ENCODE measurements around the gene CASK. TPM values are rescaled to one million over a fixed set of nuclear protein-coding genes. Genes with fewer than 3 reads are reported as not detected.
A peak's percentile ranks its signal among the peaks of the same experiment; 100 is the strongest.

The CASK gene
- total and polyA plus RNA-seq, 7 experiments from 2014 or later: 5.6 to 72.4 (median 43.5) TPM

GRCh38 chrX:41666251-41666650 lies 257.1 kb downstream of the CASK start:
- Mint-ChIP-seq H3K36me3 (peaks cover 0 to 40% (median 20%) of the 10 kb centered on the region in 5 donors), H3K4me3 (peak overlapping the region in 1 of 10 donors; percentile 28), H3K27me3 (no peaks in the 10 kb centered on the region), H3K27ac (peak overlapping the region in 1 of 9 donors; percentile 65), H3K4me1 (peaks cover 0 to 34% (median 13%) of the 10 kb centered on the region in 7 donors), H3K9me3 (no peaks in the 10 kb centered on the region)
- ChIA-PET CTCF (no interaction called here), POLR2A (interaction anchor here (0.8 kb wide), 1 partner anchor 63 kb away, joined by 3 read pairs; no protein-coding TSS in a partner anchor)
- Histone ChIP-seq H3K4me3 (ENCODE audit: low read length) (no peak overlapping the region), H3K27ac (ENCODE audit: low read depth, low read length) (no peak overlapping the region), H3K4me1 (ENCODE audit: control insufficient read depth in 2 of 2, insufficient read depth in 2 of 2, low read length in 2 of 2) (no peaks in the 10 kb centered on the region), H3K27me3 (ENCODE audit: control insufficient read depth in 2 of 2, insufficient read depth in 2 of 2, low read length in 2 of 2) (no peaks in the 10 kb centered on the region), H3K36me3 (ENCODE audit: control insufficient read depth in 2 of 3, insufficient read depth in 3 of 3, low read length in 3 of 3) (peaks cover 0 to 5% (median 0%) of the 10 kb centered on the region in 3 experiments), H3K9me3 (ENCODE audit: control insufficient read depth in 2 of 3, low read length in 3 of 3) (no peaks in the 10 kb centered on the region)
- DNase-seq (no peak), ATAC-seq (no peak)
- intact Hi-C loops (cut with micrococcal nuclease): loop anchor here in 1 of 2 donors (5.0 kb wide), 1 partner anchor 104 kb away; no protein-coding TSS in a partner anchor

GRCh38 chrX:41665686-41666085 lies 257.7 kb downstream of the CASK start:
- Histone ChIP-seq H3K4me3 (ENCODE audit: low read length) (no peak overlapping the region), H3K4me1 (ENCODE audit: control insufficient read depth in 2 of 2, insufficient read depth in 2 of 2, low read length in 2 of 2) (no peaks in the 10 kb centered on the region), H3K9me3 (ENCODE audit: control insufficient read depth in 2 of 3, low read length in 3 of 3) (no peaks in the 10 kb centered on the region), H3K36me3 (ENCODE audit: control insufficient read depth in 2 of 3, insufficient read depth in 3 of 3, low read length in 3 of 3) (no peaks in the 10 kb centered on the region), H3K27me3 (ENCODE audit: control insufficient read depth in 2 of 2, insufficient read depth in 2 of 2, low read length in 2 of 2) (no peaks in the 10 kb centered on the region), H3K27ac (ENCODE audit: low read depth, low read length) (no peak overlapping the region)
- H3K27ac Mint-ChIP-seq: peak overlapping the region in 1 of 9 donors; percentile 53
- ATAC-seq (no peak), DNase-seq (no peak)
- H3K9me3 Mint-ChIP-seq: no peaks in the 10 kb centered on the region
- H3K4me3 Mint-ChIP-seq: peak overlapping the region in 1 of 10 donors; percentile 6
- CTCF ChIA-PET: no interaction called here
- intact Hi-C loops (cut with micrococcal nuclease): loop anchor here in 1 of 2 donors (5.0 kb wide), 1 partner anchor 103 kb away; no protein-coding TSS in a partner anchor
- no peaks in the 10 kb centered on the region for H3K27me3 Mint-ChIP-seq
- peaks cover 0 to 38% (median 21%) of the 10 kb centered on the region in 5 donors for H3K36me3 Mint-ChIP-seq
- peaks cover 0 to 34% (median 13%) of the 10 kb centered on the region in 7 donors for H3K4me1 Mint-ChIP-seq
- POLR2A ChIA-PET: no interaction called here

GRCh38 chrX:41664908-41665307 lies 258.4 kb downstream of the CASK start:
- H3K9me3 Mint-ChIP-seq: no peaks in the 10 kb centered on the region
- peaks cover 0 to 41% (median 22%) of the 10 kb centered on the region in 5 donors for H3K36me3 Mint-ChIP-seq
- intact Hi-C loops (cut with micrococcal nuclease): loop anchor here in 1 of 2 donors (5.0 kb wide), 1 partner anchor 103 kb away; no protein-coding TSS in a partner anchor
- Histone ChIP-seq H3K9me3 (ENCODE audit: control insufficient read depth in 2 of 3, low read length in 3 of 3) (no peaks in the 10 kb centered on the region), H3K27me3 (ENCODE audit: control insufficient read depth in 2 of 2, insufficient read depth in 2 of 2, low read length in 2 of 2) (no peaks in the 10 kb centered on the region), H3K4me1 (ENCODE audit: control insufficient read depth in 2 of 2, insufficient read depth in 2 of 2, low read length in 2 of 2) (no peaks in the 10 kb centered on the region), H3K4me3 (ENCODE audit: low read length) (no peak overlapping the region), H3K36me3 (ENCODE audit: control insufficient read depth in 2 of 3, insufficient read depth in 3 of 3, low read length in 3 of 3) (peaks cover 0 to 4% (median 0%) of the 10 kb centered on the region in 3 experiments), H3K27ac (ENCODE audit: low read depth, low read length) (no peak overlapping the region)
- DNase-seq (no peak), ATAC-seq (no peak)
- CTCF ChIA-PET: no interaction called here
- no peak overlapping the region for H3K4me3 Mint-ChIP-seq
- POLR2A ChIA-PET: no interaction called here
- no peaks in the 10 kb centered on the region for H3K27me3 Mint-ChIP-seq
- peaks cover 0 to 34% (median 13%) of the 10 kb centered on the region in 7 donors for H3K4me1 Mint-ChIP-seq
- H3K27ac Mint-ChIP-seq: no peak overlapping the region

GRCh38 chrX:41664375-41664901 lies 258.9 kb downstream of the CASK start:
- no peaks in the 10 kb centered on the region for H3K27me3 ChIP-seq (ENCODE audit: control insufficient read depth in 2 of 2, insufficient read depth in 2 of 2, low read length in 2 of 2)
- no peak overlapping the region for H3K4me3 Mint-ChIP-seq
- DNase-seq (peak in 1 of 9 donors; percentile 22), ATAC-seq (no peak)
- peaks cover 0 to 4% (median 0%) of the 10 kb centered on the region in 3 experiments for H3K36me3 ChIP-seq (ENCODE audit: control insufficient read depth in 2 of 3, insufficient read depth in 3 of 3, low read length in 3 of 3)
- H3K4me1 Mint-ChIP-seq: peaks cover 0 to 31% (median 13%) of the 10 kb centered on the region in 7 donors
- no peaks in the 10 kb centered on the region for H3K4me1 ChIP-seq (ENCODE audit: control insufficient read depth in 2 of 2, insufficient read depth in 2 of 2, low read length in 2 of 2)
- ChIA-PET CTCF (no interaction called here), POLR2A (no interaction called here)
- H3K9me3 Mint-ChIP-seq: no peaks in the 10 kb centered on the region
- H3K4me3 ChIP-seq (ENCODE audit: low read length): no peak overlapping the region
- intact Hi-C loops (cut with micrococcal nuclease): no loop called here
- H3K27ac Mint-ChIP-seq: no peak overlapping the region
- H3K36me3 Mint-ChIP-seq: peaks cover 0 to 40% (median 25%) of the 10 kb centered on the region in 5 donors
- H3K27ac ChIP-seq (ENCODE audit: low read depth, low read length): no peak overlapping the region
- H3K27me3 Mint-ChIP-seq: no peaks in the 10 kb centered on the region
- no peaks in the 10 kb centered on the region for H3K9me3 ChIP-seq (ENCODE audit: control insufficient read depth in 2 of 3, low read length in 3 of 3)

DNA sequence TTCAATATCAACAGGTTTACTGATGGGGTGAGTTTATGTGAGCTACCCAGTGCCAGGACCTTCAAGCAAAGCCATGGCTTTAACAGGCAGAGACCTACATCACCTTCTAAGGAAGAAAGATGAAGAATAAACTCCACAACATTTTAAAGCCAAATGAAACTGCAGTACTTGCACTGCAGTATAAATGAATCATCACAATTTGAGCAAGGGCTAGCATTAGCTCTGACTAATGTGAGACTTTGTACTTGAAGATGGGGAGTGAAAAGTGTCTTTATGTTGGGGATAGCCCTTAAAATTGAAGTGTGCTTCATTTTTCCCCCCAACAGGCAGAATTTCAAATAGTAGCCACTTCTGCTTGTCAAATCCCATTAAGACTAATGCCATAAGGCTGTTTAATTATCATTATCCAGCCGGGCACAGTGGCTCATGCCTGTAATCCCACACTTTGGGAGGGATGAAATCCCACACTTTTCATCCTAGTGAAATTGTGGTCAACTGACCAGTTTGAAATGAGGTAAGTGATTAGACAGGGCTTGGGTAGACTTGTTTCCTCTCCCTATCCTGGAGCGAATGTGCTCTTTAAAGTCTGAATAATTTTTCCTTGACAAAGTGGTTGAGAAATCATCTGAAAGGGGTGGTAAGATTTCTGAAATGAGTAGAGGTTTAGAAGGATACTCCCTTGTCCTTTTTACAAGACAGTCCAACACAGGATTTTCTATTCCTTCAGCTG lies 261.8 kb downstream of the CASK start:
- no peak overlapping the region for H3K4me3 Mint-ChIP-seq
- CTCF ChIA-PET: no interaction called here
- intact Hi-C loops (cut with micrococcal nuclease): no loop called here
- peaks cover 0 to 16% (median 6%) of the 10 kb centered on the region in 3 experiments for H3K36me3 ChIP-seq (ENCODE audit: control insufficient read depth in 2 of 3, insufficient read depth in 3 of 3, low read length in 3 of 3)
- no peaks in the 10 kb centered on the region for H3K27me3 Mint-ChIP-seq
- H3K4me1 ChIP-seq (ENCODE audit: control insufficient read depth in 2 of 2, insufficient read depth in 2 of 2, low read length in 2 of 2): no peaks in the 10 kb centered on the region
- H3K4me3 ChIP-seq (ENCODE audit: low read length): no peak overlapping the region
- POLR2A ChIA-PET: no interaction called here
- ATAC-seq (no peak), DNase-seq (no peak)
- peaks cover 4 to 26% (median 5%) of the 10 kb centered on the region in 7 donors for H3K4me1 Mint-ChIP-seq
- no peaks in the 10 kb centered on the region for H3K9me3 Mint-ChIP-seq
- H3K27ac ChIP-seq (ENCODE audit: low read depth, low read length): no peak overlapping the region
- no peak overlapping the region for H3K27ac Mint-ChIP-seq
- no peaks in the 10 kb centered on the region for H3K27me3 ChIP-seq (ENCODE audit: control insufficient read depth in 2 of 2, insufficient read depth in 2 of 2, low read length in 2 of 2)
- no peaks in the 10 kb centered on the region for H3K9me3 ChIP-seq (ENCODE audit: control insufficient read depth in 2 of 3, low read length in 3 of 3)
- H3K36me3 Mint-ChIP-seq: peaks cover 10 to 52% (median 36%) of the 10 kb centered on the region in 5 donors

DNA sequence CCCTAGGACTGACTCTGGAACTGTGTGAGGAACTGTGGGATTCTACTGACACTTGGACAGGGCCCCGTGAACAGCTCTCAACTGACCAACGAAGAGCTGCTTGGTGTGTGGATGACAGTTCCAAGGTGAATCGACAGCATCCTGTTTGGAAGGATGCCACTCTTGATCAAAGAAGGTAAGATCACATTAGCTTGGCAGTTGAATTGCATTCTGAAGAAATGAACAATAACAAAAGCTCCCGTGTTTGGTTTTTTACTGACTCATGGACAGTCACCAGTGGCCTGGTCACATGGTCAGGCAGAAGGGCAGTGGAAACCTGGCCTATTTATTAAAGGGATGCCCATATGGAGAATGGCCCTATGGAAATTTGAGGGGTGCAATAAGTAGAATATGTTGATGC lies 267.7 kb downstream of the CASK start:
- CTCF ChIA-PET: no interaction called here
- Histone ChIP-seq H3K9me3 (ENCODE audit: control insufficient read depth in 2 of 3, low read length in 3 of 3) (no peaks in the 10 kb centered on the region), H3K4me3 (ENCODE audit: low read length) (no peak overlapping the region), H3K36me3 (ENCODE audit: control insufficient read depth in 2 of 3, insufficient read depth in 3 of 3, low read length in 3 of 3) (peaks cover 0 to 30% (median 6%) of the 10 kb centered on the region in 3 experiments), H3K27ac (ENCODE audit: low read depth, low read length) (no peak overlapping the region), H3K27me3 (ENCODE audit: control insufficient read depth in 2 of 2, insufficient read depth in 2 of 2, low read length in 2 of 2) (no peaks in the 10 kb centered on the region), H3K4me1 (ENCODE audit: control insufficient read depth in 2 of 2, insufficient read depth in 2 of 2, low read length in 2 of 2) (no peaks in the 10 kb centered on the region)
- Mint-ChIP-seq H3K9me3 (peaks cover 0 to 6% (median 0%) of the 10 kb centered on the region in 11 donors), H3K4me3 (no peak overlapping the region), H3K36me3 (peaks cover 27 to 76% (median 61%) of the 10 kb centered on the region in 5 donors), H3K27ac (no peak overlapping the region), H3K27me3 (no peaks in the 10 kb centered on the region), H3K4me1 (peaks cover 0 to 11% (median 0%) of the 10 kb centered on the region in 7 donors)
- POLR2A ChIA-PET: no interaction called here
- DNase-seq (no peak), ATAC-seq (no peak)
- intact Hi-C loops (cut with micrococcal nuclease): no loop called here

All from naive thymus-derived CD4-positive, alpha-beta T cell (primary cell).